ENCODE results near the gene DAP3.
A peak's percentile ranks its signal among the peaks of the same experiment; 100 is the strongest.

Gene DAP3

DNA sequence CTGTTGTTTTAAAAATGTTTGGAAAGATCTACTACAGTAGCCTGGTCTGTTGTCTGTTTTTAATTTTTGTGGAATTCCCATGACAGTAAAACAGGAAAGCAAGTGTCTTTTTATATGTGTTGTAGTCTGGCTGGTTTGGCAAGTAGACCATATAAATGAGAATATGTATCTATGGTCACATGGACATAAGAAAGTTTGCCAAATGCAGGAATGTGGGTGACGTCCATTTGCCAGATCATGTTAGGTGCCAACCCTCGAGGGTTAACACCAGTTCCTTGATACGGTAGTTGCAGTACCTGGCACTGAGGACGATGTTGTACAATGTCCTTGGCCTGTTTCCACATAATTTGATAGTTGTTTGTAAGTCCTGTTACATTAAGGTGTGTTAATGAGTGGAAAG, 6.2 kb downstream of the DAP3 start:
- H3K79me2 ChIP-seq (ENCODE audit: insufficient read depth, low read length): peaks cover 97% of the 10 kb centered on the region
- no peak for TF ChIP-seq CTCF (conservative IDR thresholded peaks at IDR 0.05; ENCODE audit: low read length)
- no peak for TF ChIP-seq EZH2phosphoT487 (IDR thresholded peaks at IDR 0.05; ENCODE audit: borderline replicate concordance)

GRCh38 chr1:155695608-155696007, 6.7 kb downstream of the DAP3 start:
- Histone ChIP-seq H3K9ac (ENCODE audit: low read depth, low read length, poor library complexity, severe bottlenecking) (no peak overlapping the region), H3K4me3 (ENCODE audit: low read length, poor library complexity, severe bottlenecking) (no peak overlapping the region), H3K36me3 (ENCODE audit: insufficient read depth, low read length) (no peaks in the 10 kb centered on the region), H3K4me2 (ENCODE audit: low read depth, low read length, poor library complexity, severe bottlenecking) (no peak overlapping the region), H3K4me1 (ENCODE audit: insufficient read depth, low read length, poor library complexity, severe bottlenecking) (peaks cover 24% of the 10 kb centered on the region), H4K20me1 (ENCODE audit: insufficient read depth, low read length, poor library complexity, severe bottlenecking) (peaks cover 9% of the 10 kb centered on the region), H2AFZ (ENCODE audit: low read length) (no peak overlapping the region), H3F3A (ENCODE audit: low read depth) (no peaks in the 10 kb centered on the region), H3K27me3 (ENCODE audit: insufficient read depth, low read length, poor library complexity, severe bottlenecking) (no peaks in the 10 kb centered on the region), H3K9me3 (ENCODE audit: insufficient read depth, low read depth, low read length) (peaks cover 3% of the 10 kb centered on the region; the same call in 1 of the 2 replicates), H3K9me2 (replicated peaks; ENCODE audit: low read depth, low read length) (no peaks in the 10 kb centered on the region), H3K79me2 (ENCODE audit: insufficient read depth, low read length) (peaks cover 91% of the 10 kb centered on the region)
- no peak for TF ChIP-seq EZH2phosphoT487 (IDR thresholded peaks at IDR 0.05; ENCODE audit: borderline replicate concordance)
- TF ChIP-seq CTCF (conservative IDR thresholded peaks at IDR 0.05; ENCODE audit: low read length): no peak

More for the DNA sequence above, 6.2 kb downstream of the DAP3 start:
- Histone ChIP-seq H3K9me2 (replicated peaks; ENCODE audit: low read depth, low read length) (no peaks in the 10 kb centered on the region), H3F3A (ENCODE audit: low read depth) (no peaks in the 10 kb centered on the region), H3K4me1 (ENCODE audit: insufficient read depth, low read length, poor library complexity, severe bottlenecking) (peaks cover 29% of the 10 kb centered on the region), H3K27me3 (ENCODE audit: insufficient read depth, low read length, poor library complexity, severe bottlenecking) (no peaks in the 10 kb centered on the region), H3K36me3 (ENCODE audit: insufficient read depth, low read length) (no peaks in the 10 kb centered on the region), H4K20me1 (ENCODE audit: insufficient read depth, low read length, poor library complexity, severe bottlenecking) (peaks cover 13% of the 10 kb centered on the region), H2AFZ (ENCODE audit: low read length) (no peak overlapping the region), H3K9ac (ENCODE audit: low read depth, low read length, poor library complexity, severe bottlenecking) (no peak overlapping the region), H3K4me3 (ENCODE audit: low read length, poor library complexity, severe bottlenecking) (no peak overlapping the region), H3K4me2 (ENCODE audit: low read depth, low read length, poor library complexity, severe bottlenecking) (peak overlapping the region; percentile 15), H3K9me3 (ENCODE audit: insufficient read depth, low read depth, low read length) (peaks cover 3% of the 10 kb centered on the region; the same call in 1 of the 2 replicates)

GRCh38 chr1:155696524-155696923, 7.6 kb downstream of the DAP3 start:
- TF ChIP-seq EZH2phosphoT487 (IDR thresholded peaks at IDR 0.05; ENCODE audit: borderline replicate concordance) (no peak), CTCF (conservative IDR thresholded peaks at IDR 0.05; ENCODE audit: low read length) (no peak)
- Histone ChIP-seq H3K9me3 (ENCODE audit: insufficient read depth, low read depth, low read length) (peaks cover 3% of the 10 kb centered on the region; the same call in 1 of the 2 replicates), H3K36me3 (ENCODE audit: insufficient read depth, low read length) (no peaks in the 10 kb centered on the region)

More at GRCh38 chr1:155696524-155696923, 7.6 kb downstream of the DAP3 start:
- H3K27me3 ChIP-seq (ENCODE audit: insufficient read depth, low read length, poor library complexity, severe bottlenecking): no peaks in the 10 kb centered on the region
- H3F3A ChIP-seq (ENCODE audit: low read depth): no peaks in the 10 kb centered on the region
- H4K20me1 ChIP-seq (ENCODE audit: insufficient read depth, low read length, poor library complexity, severe bottlenecking): peaks cover 9% of the 10 kb centered on the region
- no peak overlapping the region for H3K4me2 ChIP-seq (ENCODE audit: low read depth, low read length, poor library complexity, severe bottlenecking)
- no peak overlapping the region for H3K9ac ChIP-seq (ENCODE audit: low read depth, low read length, poor library complexity, severe bottlenecking)
- no peak overlapping the region for H2AFZ ChIP-seq (ENCODE audit: low read length)
- no peak overlapping the region for H3K4me3 ChIP-seq (ENCODE audit: low read length, poor library complexity, severe bottlenecking)
- H3K4me1 ChIP-seq (ENCODE audit: insufficient read depth, low read length, poor library complexity, severe bottlenecking): peaks cover 19% of the 10 kb centered on the region
- H3K9me2 ChIP-seq (replicated peaks; ENCODE audit: low read depth, low read length): no peaks in the 10 kb centered on the region
- peaks cover 82% of the 10 kb centered on the region for H3K79me2 ChIP-seq (ENCODE audit: insufficient read depth, low read length)

Measured in Loucy (cell line).